A673 (cell line): ENCODE measurements around the gene LIMA1. TPM values are rescaled to one million over a fixed set of nuclear protein-coding genes. Genes with fewer than 3 reads are reported as not detected.

Source experiments
- BruUV-seq: library from RNA; stranded (reverse); fragments of 400-500 nt; replicated peaks from 2 replicates; lab custom pipeline; 2021; lab: Mats Ljungman, UMichigan
- CTCF ChIA-PET: fragments of 300-600 bp; sonication (Branson Sonifier 250); formaldehyde crosslinking; loops from one replicate; lab custom pipeline; 2022; ENCODE audit warnings: antibody characterized with exemption; lab: Charles Lee
- POLR2A ChIA-PET: fragments of 300-600 bp; sonication (Branson Sonifier 250); formaldehyde crosslinking; loops from one replicate; lab custom pipeline; 2022; ENCODE audit warnings: antibody characterized with exemption; ENCODE audit not compliant: low non-redundant PET; lab: Charles Lee
- DNase-seq: peaks from one replicate; pipeline ENCODE4 v3.0.0-alpha.2; 2015; ENCODE audit warnings: low spot score
- H3K27ac ChIP-seq: fragments of 200-600 bp; sonication (generic); 2 replicates; pipeline ENCODE4 v1.5.1; 2016; ENCODE audit warnings: mixed run types, low read depth, mild to moderate bottlenecking, mixed read lengths, antibody characterized with exemption, low read length; ENCODE audit not compliant: poor library complexity, severe bottlenecking
- H3K27me3 ChIP-seq: fragments of 200-600 bp; sonication (generic); replicated peaks from 2 replicates; pipeline ENCODE4 v1.6.1; 2017; ENCODE audit warnings: mixed run types, low read depth, mild to moderate bottlenecking, mixed read lengths, antibody characterized with exemption, low read length; ENCODE audit not compliant: insufficient read depth, poor library complexity
- H3K36me3 ChIP-seq: fragments of 200-600 bp; sonication (generic); 2 replicates; pipeline ENCODE4 v1.6.1; 2016; ENCODE audit warnings: mixed run types, mild to moderate bottlenecking, mixed read lengths, antibody characterized with exemption, low read length; ENCODE audit not compliant: insufficient read depth, poor library complexity, severe bottlenecking
- H3K4me1 ChIP-seq: fragments of 200-600 bp; sonication (generic); 2 replicates; pipeline ENCODE4 v1.6.1; 2017; ENCODE audit warnings: mixed run types, mild to moderate bottlenecking, mixed read lengths, antibody characterized with exemption, low read length; ENCODE audit not compliant: insufficient read depth, poor library complexity, severe bottlenecking
- H3K4me3 ChIP-seq: fragments of 200-600 bp; sonication (generic); 2 replicates; pipeline ENCODE4 v1.5.1; 2016; ENCODE audit warnings: low read depth, mixed run types, mild to moderate bottlenecking, mixed read lengths, low read length; ENCODE audit not compliant: poor library complexity, severe bottlenecking
- H3K9me3 ChIP-seq: fragments of 200-600 bp; sonication (generic); 2 replicates; pipeline ENCODE4 v1.6.1; 2016; ENCODE audit warnings: mixed run types, low read depth, mild to moderate bottlenecking, mixed read lengths, antibody characterized with exemption, low read length; ENCODE audit not compliant: poor library complexity, severe bottlenecking
- EZH2 ChIP-seq: fragments of 200-600 bp; sonication (generic); IDR thresholded peaks from 2 replicates; pipeline ENCODE4 v1.6.1; 2017; ENCODE audit warnings: borderline replicate concordance, low read depth, mild to moderate bottlenecking, mixed read lengths, antibody characterized with exemption, low read length; ENCODE audit not compliant: poor library complexity, severe bottlenecking
- intact Hi-C: fragments of 100-400 bp; cut with micrococcal nuclease; formaldehyde crosslinking; loops from one replicate; pipeline ENCODE4 v1.10.0; 2022; ENCODE audit not compliant: unreplicated experiment
- total RNA-seq: library from RNA; stranded (reverse); gene quantifications from 2 replicates; pipeline ENCODE4 v1.2.3, GENCODE V29; 2021
- TF ChIP-seq, protein P1 (sequence below): fragments of 300-800, 200-600 bp; sonication (generic); conservative IDR thresholded peaks from 2 replicates; pipeline ENCODE4 v1.5.1; 2017; ENCODE audit warnings: low read depth, mild to moderate bottlenecking, antibody characterized with exemption, low read length, moderate library complexity, mixed read lengths

Gene LIMA1
- total RNA-seq, 1 experiment from 2014 or later: 77.6 TPM

DNA sequence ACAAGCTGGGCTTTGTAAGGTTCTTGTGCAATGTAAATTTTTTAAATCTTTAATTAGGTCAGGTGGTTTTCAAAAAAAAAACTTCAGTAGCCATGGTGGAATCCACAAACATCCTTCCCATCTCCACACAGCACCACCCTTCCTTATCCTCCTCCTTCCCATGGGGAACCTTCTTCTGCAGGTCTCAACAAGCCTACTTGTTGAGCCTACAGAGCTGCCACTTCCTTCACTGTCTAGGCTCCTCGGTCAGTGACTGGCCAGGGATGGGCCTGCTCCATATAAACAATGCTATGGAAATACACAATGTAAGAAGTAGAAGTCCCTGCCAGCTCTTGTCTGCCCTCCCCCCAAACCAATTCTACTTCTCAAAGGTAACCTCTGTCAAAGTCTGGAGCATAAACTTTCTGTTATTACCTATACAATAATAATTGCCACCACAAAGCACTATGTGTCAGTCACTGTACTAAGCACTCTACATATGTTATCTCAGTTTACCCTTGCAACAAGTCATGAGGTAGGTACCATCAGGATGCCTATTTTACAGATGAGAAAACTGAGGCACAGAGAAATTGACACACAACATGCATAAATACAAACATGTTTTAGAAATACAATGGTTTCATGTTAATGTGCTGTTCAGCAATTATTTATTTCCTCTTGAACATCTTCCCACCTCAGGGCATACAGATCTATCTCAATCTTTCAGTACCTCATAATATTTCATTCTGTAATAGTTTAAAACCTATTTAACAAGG lies 17.4 kb downstream of the LIMA1 start:
- no TSS peak for BruUV-seq
- POLR2A ChIA-PET: no interaction called here

DNA sequence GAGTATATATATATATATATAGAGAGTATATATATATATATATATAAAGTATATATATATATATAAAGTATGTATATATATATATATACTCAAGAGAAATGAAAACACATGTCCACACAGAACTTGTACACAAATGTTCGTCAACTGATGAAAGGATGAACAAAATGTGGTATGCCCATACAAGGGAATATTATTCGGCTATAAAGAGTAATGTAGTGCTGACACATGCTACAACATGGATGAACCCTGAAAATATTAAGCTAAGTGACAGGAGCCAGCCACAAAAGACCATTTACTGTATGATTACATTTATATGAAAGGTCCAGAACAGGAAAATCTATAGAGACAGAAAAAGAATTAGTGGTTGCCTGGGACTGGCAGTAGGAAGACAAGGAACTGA lies 19.5 kb downstream of the LIMA1 start:
- Histone ChIP-seq H3K27ac (no peak overlapping the region), H3K27me3 (no peaks in the 10 kb centered on the region), H3K4me1 (no peaks in the 10 kb centered on the region), H3K4me3 (no peak overlapping the region), H3K36me3 (no peaks in the 10 kb centered on the region), H3K9me3 (no peaks in the 10 kb centered on the region)
- ChIA-PET POLR2A (no interaction called here), CTCF (no interaction called here)
- intact Hi-C loops: no loop called here
- TF ChIP-seq, protein P1, sequence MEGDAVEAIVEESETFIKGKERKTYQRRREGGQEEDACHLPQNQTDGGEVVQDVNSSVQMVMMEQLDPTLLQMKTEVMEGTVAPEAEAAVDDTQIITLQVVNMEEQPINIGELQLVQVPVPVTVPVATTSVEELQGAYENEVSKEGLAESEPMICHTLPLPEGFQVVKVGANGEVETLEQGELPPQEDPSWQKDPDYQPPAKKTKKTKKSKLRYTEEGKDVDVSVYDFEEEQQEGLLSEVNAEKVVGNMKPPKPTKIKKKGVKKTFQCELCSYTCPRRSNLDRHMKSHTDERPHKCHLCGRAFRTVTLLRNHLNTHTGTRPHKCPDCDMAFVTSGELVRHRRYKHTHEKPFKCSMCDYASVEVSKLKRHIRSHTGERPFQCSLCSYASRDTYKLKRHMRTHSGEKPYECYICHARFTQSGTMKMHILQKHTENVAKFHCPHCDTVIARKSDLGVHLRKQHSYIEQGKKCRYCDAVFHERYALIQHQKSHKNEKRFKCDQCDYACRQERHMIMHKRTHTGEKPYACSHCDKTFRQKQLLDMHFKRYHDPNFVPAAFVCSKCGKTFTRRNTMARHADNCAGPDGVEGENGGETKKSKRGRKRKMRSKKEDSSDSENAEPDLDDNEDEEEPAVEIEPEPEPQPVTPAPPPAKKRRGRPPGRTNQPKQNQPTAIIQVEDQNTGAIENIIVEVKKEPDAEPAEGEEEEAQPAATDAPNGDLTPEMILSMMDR: no peak
- no peak for TF ChIP-seq EZH2
- no peak for DNase-seq
- BruUV-seq: no TSS peak

More for the DNA sequence above, 17.4 kb downstream of the LIMA1 start:
- Histone ChIP-seq H3K9me3 (no peaks in the 10 kb centered on the region), H3K36me3 (no peaks in the 10 kb centered on the region), H3K4me1 (no peaks in the 10 kb centered on the region), H3K27ac (no peak overlapping the region), H3K4me3 (no peak overlapping the region), H3K27me3 (no peaks in the 10 kb centered on the region)
- DNase-seq: no peak
- CTCF ChIA-PET: no interaction called here
- intact Hi-C loops: no loop called here
- no peak for TF ChIP-seq EZH2
- TF ChIP-seq, protein P1: no peak

DNA sequence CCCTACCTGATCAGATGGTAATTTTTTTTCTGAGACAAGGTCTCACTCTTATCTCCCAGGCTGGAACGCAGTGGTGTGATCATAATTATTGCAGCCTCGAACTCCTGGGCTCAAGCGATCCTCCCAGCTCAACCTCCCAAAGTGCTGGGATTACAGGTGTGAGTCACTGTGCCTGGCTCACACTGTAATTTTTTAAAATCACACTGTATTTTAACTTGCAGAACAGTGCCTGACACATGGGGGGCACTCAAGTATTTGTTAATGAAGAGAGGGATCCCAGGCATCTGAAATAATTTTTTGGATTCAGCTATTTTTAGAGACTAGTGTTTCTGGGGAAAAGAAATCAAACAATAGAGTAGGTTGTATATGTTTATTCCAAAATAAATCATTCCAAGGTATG lies 21.7 kb downstream of the LIMA1 start:
- no peaks in the 10 kb centered on the region for H3K27me3 ChIP-seq
- no peaks in the 10 kb centered on the region for H3K9me3 ChIP-seq
- no peak for DNase-seq
- intact Hi-C loops: no loop called here
- H3K4me3 ChIP-seq: no peak overlapping the region
- H3K27ac ChIP-seq: no peak overlapping the region
- peaks cover 7% of the 10 kb centered on the region for H3K4me1 ChIP-seq
- CTCF ChIA-PET: no interaction called here
- no TSS peak for BruUV-seq
- H3K36me3 ChIP-seq: no peaks in the 10 kb centered on the region
- POLR2A ChIA-PET: no interaction called here
- TF ChIP-seq EZH2: no peak
- TF ChIP-seq, protein P1: 0 out of 2 replicates have a peak, but pooled peaks have one; percentile 14
